Measurements from ENCODE around the gene WNT9A.

- TF ChIP-seq CTCF (IDR thresholded peaks at IDR 0.05; ENCODE audit: low read depth, low read length, missing input control) = no peak
- TF ChIP-seq RXRA (IDR thresholded peaks at IDR 0.05) = no peak
- no peak for TF ChIP-seq SP1 (IDR thresholded peaks at IDR 0.05)
- no peak for TF ChIP-seq JUND (IDR thresholded peaks at IDR 0.05)
- TF ChIP-seq, protein P1, sequence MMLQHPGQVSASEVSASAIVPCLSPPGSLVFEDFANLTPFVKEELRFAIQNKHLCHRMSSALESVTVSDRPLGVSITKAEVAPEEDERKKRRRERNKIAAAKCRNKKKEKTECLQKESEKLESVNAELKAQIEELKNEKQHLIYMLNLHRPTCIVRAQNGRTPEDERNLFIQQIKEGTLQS (IDR thresholded peaks at IDR 0.05) = no peak
- TF ChIP-seq GABPA (IDR thresholded peaks at IDR 0.05 in 1 of 2, conservative IDR thresholded peaks at IDR 0.05 in 1 of 2) = no peak
Measured at GRCh38 chr1:227900571-227901051, 47.1 kb downstream of the WNT9A start.
